GM12872 (cell line): Measurements from ENCODE around the gene PHF5A.

Experiments
- TF ChIP-seq, protein P1 (sequence below): IDR thresholded peaks from 3 replicates; pipeline ENCODE4 v1.5.1; 2011; ENCODE audit warnings: low read depth, mild to moderate bottlenecking, low read length, moderate library complexity; ENCODE audit not compliant: insufficient read depth

PHF5A gene

DNA sequence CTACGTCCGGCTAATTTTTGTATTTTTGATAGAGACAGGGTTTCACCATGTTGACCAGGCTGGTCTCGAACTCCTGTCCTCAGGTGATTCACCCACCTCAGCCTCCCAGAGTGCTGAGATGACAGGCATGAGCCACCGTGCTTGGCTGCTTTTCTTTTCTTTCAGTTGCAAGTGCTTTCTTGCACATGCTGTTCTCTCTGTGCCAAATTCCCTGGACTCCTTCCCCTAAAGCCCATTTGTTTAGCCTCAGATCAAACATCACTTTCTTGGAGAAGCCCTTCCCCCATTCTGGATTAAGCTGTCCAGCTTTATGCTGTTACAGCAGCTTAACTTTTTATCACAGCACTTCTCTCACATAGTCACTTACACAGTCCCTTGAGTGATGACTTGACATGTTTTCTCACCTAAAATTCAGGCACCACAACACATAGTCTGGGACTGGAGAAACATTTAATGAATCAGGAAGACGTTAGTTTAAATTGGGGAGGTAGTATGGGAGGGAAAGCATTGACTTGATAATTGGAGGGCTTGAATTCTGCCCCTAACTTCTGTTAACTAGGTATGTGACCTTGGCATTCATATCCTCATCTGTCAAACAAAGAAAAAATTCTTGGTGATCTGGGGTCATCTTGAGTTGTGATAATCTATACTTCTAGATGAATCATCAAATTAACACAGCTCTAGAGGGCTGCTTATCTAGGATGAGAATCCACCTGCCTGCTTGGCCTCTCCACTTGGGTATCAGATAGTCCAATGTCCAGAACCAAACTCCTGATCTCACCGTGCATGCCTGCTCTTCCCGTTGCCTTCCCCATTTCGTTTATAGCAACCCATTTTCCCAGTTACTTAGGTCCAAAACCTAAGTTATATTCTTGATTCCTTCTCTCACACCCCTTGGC is 18.8 kb upstream of the PHF5A start:
- TF ChIP-seq, protein P1, sequence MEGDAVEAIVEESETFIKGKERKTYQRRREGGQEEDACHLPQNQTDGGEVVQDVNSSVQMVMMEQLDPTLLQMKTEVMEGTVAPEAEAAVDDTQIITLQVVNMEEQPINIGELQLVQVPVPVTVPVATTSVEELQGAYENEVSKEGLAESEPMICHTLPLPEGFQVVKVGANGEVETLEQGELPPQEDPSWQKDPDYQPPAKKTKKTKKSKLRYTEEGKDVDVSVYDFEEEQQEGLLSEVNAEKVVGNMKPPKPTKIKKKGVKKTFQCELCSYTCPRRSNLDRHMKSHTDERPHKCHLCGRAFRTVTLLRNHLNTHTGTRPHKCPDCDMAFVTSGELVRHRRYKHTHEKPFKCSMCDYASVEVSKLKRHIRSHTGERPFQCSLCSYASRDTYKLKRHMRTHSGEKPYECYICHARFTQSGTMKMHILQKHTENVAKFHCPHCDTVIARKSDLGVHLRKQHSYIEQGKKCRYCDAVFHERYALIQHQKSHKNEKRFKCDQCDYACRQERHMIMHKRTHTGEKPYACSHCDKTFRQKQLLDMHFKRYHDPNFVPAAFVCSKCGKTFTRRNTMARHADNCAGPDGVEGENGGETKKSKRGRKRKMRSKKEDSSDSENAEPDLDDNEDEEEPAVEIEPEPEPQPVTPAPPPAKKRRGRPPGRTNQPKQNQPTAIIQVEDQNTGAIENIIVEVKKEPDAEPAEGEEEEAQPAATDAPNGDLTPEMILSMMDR, result no peak

DNA sequence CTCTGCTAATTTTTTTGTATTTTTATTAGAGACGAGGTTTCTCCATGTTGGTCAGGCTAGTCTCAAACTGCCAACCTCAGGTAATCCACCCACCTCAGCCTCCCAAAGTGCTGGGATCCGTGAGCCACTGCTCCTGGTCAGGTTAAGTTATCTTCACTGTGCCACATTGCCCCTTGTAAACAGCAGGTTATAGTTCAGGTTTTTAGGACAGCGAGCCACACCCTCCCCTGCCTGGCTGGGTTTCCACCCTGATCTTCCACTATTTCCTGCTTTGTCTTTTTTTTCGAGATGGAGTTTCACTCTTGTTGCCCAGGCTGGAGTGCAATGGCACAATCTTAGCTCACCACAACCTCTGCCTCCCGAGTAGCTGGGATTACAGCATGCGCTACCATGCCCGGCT is 16.5 kb upstream of the PHF5A start:
- TF ChIP-seq, protein P1, result no peak

DNA sequence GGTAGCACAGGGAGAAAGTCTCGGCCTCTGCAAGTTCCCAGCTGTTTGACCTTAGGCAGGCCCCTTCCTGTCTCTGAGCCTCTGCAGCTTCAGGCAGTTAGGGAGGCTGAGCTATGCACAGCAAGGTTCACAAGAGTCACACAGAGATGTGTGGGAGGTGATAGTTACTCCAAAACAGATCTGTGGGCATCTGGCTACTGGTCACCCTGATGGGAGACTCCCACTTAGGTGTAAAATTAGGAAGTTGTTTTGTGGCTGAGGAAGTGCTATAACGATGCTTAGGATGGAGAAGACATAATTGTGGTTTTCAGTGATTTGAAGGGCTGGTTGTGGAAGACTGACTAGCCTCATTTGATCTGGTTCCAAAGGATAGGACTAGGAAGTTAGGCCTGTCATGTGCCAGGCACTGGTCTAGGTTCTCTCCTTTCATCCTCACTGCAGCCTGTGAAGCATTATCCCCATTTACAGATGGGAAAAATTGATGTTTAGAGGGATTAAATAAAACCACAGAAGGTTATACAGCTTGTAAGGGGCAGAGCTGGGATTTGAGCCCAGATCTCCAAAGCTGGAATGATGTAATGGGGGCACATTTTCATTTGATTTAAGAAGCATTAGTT is 13.9 kb upstream of the PHF5A start:
- TF ChIP-seq, protein P1, result no peak

DNA sequence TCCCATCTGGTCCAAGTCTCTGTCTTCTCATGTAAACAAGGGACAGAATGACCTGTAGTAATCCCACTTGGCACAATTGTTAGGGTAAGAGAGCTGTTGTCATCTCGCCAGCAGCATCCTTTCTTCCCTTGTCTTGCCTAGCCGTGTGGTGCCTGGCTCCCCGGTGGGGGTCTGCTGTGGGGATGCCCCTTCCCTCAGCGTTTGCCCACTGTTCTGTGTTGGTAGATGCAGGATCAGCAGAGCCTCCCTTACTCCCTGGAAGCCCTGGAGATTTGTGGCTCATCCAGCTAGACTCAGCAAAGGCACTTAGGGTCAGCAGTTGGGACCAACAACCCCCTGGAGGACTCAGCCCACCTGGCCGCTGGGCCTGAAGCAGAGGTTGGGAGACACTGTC is 13.4 kb upstream of the PHF5A start:
- TF ChIP-seq, protein P1, result no peak

DNA sequence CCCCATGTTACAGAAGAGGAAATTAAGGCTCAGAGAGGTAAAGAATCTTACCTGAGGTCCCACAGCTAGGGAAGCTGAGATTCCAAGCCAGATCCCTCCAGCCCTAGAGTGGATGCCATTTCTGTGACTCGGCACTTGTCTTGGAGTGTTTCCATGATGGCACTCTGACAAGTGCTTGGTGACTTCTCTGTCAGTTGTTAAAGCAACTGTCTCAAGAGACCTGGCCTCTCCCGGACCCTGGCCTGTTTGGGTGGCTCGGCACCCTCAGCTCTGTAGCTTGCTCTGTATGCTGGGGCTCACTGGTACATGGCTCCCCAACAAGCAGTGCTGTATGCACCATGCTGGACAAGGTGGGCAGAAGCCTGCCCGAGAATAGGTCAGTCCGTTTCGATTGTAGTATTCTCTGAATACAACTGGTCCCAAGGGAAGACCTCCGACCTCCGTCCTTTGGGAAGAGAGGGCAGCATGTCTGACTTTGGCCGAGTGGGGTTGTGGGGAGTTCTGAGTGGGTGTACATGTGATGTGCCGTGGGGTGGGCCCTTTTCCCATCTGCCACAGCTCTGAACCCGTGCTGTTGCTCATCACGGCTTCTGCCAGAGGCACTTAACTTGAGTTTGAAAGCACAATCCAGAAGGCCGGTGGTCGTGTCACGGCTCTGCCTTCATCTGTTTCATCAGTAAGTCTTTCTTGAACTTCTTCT is 12.8 kb upstream of the PHF5A start:
- TF ChIP-seq, protein P1, result no peak

DNA sequence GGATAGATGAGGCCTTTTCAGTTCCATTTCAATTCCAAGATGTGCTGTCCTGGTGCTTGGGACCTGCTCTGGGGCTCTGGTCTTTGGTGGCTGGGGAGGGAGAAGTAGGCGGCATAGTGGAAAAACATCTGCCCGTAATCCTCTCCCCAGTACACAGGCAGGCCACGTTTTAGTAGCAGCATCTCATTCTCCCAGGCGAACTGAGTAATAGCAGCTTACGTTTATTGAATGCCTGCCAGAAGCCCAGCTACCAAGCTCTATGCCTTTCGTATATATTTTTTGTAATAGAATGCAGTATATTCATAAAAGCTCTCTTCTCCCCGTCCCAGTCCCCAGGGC is 11.9 kb upstream of the PHF5A start:
- TF ChIP-seq, protein P1, result no peak

DNA sequence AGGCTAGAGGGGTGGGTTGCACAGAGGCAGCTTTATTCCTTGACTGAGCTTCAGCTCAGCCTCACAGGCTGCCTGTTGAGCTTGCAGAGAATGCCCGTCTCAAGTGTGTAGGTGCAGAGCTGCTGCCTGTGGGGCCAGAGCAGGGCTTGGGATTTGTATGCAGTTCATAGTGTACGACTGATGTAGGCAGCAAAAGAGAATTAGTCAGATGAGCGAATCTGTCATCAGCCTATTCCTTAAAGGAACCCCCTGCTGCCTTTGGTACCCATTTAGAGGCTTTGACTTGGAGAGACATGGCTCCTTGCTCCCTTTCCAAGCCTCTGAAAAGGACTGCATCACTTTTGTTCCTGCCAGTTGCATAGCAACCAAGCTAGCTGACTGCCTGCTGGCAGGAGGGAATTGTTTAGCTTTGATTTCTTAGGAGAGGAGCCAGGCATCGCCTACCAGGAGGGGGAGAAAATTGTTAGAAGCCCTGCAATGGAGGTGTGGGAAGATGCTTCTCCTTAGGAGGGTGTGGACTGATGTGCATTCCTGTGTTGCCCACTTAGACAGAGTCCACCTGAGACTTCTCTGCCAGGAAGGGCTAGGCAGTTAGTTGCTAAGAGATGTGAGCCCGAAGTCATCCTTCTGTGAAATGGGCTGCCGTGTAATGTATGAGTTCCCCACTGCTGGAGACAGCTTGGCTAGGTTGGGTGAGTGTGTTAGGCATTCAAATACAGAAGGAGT is 11.3 kb upstream of the PHF5A start:
- TF ChIP-seq, protein P1, result no peak
